Measurements from ENCODE around the gene SPAG4.

The SPAG4 gene

GRCh38 chr20:35620818-35621559 lies 5.4 kb downstream of the SPAG4 start:
- DNase-seq (ENCODE audit: low spot score), result no peak

- no peak for DNase-seq (ENCODE audit: low spot score)
These were observed 5.9 kb downstream of the SPAG4 start for GRCh38 chr20:35621560-35621946.

GRCh38 chr20:35625584-35626385 lies 10.2 kb downstream of the SPAG4 start:
- DNase-seq (ENCODE audit: low spot score), result no peak

GRCh38 chr20:35626386-35627001 lies 10.9 kb downstream of the SPAG4 start:
- DNase-seq (ENCODE audit: low spot score), result no peak

- no peak for DNase-seq (ENCODE audit: low spot score)
These were observed 11.5 kb downstream of the SPAG4 start for GRCh38 chr20:35627121-35627520.

DNA sequence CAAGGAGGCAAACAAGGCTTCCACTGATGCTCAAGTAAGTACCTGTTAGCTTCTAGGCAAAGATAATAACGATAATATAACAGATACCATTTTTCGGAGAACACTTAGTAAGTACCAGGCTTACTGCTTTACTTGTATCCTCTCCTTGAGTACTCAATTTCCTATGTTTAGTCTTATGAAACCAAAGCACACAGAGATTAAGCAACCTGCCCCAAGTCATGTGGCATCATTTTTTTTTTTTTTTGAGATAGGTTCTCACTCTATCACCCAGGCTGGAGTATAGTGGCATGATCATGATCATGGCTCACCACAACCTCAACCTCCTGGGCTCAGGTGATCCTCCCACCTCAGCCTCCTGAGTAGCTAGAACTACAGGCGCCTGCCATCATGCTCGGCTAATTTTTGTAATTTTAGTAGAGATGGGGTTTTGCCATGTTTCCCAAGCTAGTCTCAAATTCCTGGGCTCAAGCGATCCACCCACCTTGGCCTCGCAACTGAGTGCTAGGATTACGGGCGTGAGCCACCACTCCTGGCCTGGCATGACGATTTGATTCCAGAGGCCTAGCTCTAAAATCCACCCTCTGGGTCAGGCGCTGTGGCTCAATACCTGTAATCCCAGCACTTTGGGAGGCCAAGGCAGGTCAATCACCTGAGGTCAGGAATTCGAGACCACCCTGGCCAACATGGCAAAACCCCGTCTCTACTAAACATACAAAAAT lies 14.0 kb downstream of the SPAG4 start:
- DNase-seq (ENCODE audit: low spot score), result no peak

DNA sequence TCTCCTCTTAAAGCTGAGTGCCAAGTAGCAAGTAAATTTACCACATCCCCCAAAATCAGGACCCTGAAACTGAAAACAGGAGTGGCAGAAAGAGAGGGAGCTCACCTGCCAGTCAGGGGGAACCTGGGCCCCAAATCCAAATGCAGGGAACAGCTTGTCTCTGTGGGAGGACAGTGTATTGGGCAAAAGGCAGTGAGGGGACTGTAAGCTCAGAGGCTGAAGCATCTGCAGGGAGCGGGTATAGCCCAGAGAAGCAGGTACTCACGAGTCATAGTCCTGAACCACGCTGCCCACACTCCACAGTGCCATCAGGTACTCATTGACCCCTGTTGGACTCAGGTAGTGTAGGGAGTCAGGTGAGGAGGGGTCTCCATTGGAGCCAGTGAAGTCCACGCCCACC lies 15.0 kb downstream of the SPAG4 start:
- DNase-seq (ENCODE audit: low spot score), result no peak

DNA sequence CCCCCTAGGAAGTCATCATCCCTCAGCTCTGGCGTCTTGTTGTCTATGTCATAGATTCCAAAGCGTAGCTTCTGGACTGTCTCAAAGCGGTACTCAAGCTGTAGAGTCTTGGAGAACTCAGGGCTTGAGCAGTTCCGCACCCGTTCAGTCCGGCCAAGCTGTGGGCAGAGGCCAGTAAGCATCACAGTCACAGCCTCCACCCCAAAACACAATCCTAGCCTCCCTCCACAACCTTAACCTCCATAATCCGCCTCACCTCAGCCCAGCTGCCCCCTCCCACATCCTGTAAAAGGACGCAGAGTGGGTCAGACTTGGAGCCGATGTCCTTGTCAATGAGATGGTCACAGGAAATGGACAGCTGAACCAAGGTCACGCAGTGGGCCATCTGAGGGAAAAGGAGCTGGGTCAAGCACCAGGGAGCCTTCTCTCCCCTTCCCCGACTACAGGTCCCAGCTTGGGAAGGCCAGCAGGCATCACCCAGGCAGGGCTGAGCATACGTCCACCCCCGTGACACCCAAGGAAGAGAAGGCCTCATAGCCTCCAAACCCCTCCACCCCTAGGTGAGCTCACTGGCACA lies 17.0 kb downstream of the SPAG4 start:
- DNase-seq (ENCODE audit: low spot score), result no peak

DNA sequence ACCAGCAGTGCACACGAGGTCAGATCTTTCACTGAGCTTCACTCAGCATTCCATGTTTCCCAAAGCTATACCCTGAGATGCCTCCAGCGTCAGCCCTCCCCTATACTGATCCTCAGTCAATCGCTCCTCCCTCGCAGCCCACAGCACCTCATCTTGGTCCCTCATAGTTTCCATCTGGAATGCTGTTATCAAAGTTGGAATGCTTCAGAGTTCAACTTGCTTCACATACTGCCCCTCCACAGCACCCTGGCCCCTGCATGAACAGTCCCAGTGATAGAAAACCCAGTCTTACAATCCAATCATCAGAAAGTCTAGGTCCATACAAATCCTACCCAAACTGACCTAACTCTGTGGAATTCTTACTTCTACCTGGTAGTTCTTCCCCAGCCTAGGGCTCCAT lies 20.0 kb downstream of the SPAG4 start:
- DNase-seq (ENCODE audit: low spot score), result no peak

- DNase-seq (ENCODE audit: low spot score), result no peak
These were observed 20.5 kb downstream of the SPAG4 start for GRCh38 chr20:35636095-35636494.

- no peak for DNase-seq (ENCODE audit: low spot score)
These were observed 21.6 kb downstream of the SPAG4 start for GRCh38 chr20:35637276-35637675.

DNA sequence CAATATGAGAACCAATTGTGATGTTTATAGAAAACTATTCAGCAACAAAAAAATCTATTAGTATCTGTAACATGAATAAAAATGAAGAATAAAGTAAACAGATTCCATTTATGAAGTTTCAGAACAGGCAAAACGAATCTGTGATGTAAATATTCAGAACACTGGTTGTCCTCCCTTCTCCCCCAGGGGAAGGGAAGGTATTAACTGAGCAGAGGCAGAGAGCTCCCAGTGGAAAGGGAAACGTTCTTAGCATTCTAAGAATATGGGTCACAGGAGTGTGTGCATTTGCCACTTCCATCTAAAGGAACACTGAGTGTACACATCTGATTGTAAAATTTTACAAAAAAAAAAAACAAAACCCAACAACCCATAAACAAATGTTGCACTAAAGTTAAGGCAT lies 23.1 kb downstream of the SPAG4 start:
- no peak for DNase-seq (ENCODE audit: low spot score)

- DNase-seq (ENCODE audit: low spot score), result no peak
These were observed 25.1 kb downstream of the SPAG4 start for GRCh38 chr20:35640724-35641123.

DNA sequence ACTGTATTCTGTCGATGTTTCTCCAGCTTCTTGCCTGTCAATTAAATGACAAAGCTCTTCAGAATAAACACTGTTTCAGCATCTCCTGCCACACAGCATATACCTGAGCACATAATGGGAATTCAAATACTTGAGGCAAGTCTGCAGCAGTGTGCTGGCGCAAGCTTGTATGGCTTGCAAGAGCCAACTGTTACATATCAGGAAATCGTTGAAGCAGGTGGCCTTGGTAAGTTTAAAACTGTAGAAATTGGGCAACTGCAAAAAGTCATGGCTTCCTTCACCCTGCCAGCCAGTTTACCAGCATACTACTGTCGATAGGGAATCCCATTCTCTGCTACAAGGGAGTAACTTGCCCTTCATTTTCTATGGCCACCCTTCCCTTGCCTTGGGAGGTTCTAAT lies 26.1 kb downstream of the SPAG4 start:
- no peak for DNase-seq (ENCODE audit: low spot score)

DNA sequence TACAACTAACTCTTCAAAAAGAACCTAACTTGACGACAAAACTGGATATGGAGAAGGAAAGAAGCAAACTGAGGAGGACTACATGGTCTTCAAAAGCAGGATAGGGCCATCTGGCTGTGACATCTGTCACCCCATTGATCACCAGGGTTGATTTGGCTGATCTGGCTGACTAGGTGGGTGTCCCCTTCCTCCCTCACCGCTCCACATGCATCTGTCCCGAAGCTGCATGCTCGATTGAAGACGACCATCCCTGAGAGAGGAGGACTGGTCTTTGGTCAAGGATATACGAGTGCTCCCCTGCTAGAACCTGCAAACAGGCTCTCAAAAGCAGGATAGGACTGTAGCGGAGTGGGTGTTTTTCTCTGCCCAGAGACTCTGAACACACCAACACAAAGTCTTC lies 27.4 kb downstream of the SPAG4 start:
- no peak for DNase-seq (ENCODE audit: low spot score)

GRCh38 chr20:35644806-35645205 lies 29.2 kb downstream of the SPAG4 start:
- no peak for DNase-seq (ENCODE audit: low spot score)

DNA sequence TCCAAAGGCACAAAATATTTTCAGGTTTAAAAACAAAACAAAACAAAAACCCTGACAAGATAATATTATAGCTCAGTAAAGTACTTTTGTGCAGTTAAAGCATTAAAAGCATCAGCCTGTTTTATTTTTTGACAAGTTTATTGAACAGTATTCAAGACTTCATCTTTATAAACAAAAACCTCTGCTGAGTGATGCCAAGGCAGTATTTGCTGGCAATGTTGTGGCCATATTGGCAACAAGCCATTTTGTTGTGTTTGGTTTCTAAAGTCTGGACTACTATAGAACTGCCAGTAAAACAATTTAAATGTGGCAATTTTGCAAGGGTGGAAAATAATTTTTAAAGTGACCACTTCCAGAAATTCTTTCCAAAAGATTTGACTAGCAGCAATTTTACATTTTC lies 33.2 kb downstream of the SPAG4 start:
- no peak for DNase-seq (ENCODE audit: low spot score)

DNA sequence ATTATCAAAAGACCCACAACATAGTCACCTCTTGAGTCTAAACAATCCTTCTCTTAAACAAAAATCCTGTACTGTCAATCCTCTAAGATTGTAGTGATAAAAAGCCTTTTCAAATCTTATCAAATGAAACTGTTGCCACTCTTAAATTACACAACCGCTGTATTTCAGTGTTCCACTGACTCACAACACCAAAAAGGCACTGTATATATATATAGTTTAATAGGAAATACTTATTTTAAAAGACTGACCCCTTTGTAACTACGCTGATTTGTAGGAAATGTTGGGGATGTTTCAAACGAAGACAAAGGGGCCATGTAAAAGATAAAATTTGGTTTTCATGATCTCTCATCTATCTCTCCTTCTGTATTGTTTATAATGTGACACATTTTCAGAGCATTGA lies 35.0 kb downstream of the SPAG4 start:
- DNase-seq (ENCODE audit: low spot score), result no peak

DNA sequence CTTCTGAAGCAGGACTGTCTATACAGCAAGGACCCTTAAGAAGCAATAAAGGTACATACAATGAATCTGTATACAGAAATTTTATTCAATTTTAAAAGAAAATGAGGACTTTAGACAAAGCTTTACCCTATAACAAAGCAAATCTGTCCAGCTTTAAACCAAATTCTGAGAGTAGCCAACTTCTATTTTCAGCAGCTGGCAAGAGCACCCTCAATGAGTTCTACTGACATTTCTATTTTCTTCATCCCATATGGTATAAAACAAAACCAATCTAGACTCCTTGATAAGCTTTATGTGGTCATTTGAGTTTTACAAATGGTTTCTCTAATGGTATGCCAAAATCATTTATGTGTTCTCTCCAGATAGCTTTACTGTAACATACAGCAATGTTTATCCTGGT lies 36.3 kb downstream of the SPAG4 start:
- no peak for DNase-seq (ENCODE audit: low spot score)

- no peak for DNase-seq (ENCODE audit: low spot score)
These were observed 37.2 kb downstream of the SPAG4 start for GRCh38 chr20:35652641-35653429.

GRCh38 chr20:35653430-35653734 lies 37.8 kb downstream of the SPAG4 start:
- no peak for DNase-seq (ENCODE audit: low spot score)

- no peak for DNase-seq (ENCODE audit: low spot score)
These were observed 38.3 kb downstream of the SPAG4 start for GRCh38 chr20:35653893-35654292.
